HCT116 (cell line): ENCODE results near the gene ZNF611. TPM values are rescaled to one million over a fixed set of nuclear protein-coding genes. Genes with fewer than 3 reads are reported as not detected.

Experiments
- ATAC-seq: fragments of 200-7000 bp; cut with Tn5 transposase; 2 replicates; pipeline ENCODE4 v1.9.1; 2020; ENCODE audit warnings: mild to moderate bottlenecking, moderate library complexity
- BruUV-seq: library from RNA; stranded (reverse); fragments of 400-500 nt; replicated peaks from 2 replicates; lab custom pipeline; 2021; lab: Mats Ljungman, UMichigan
- CTCF ChIA-PET: fragments of 300-600 bp; sonication (Branson Sonifier 250); formaldehyde crosslinking; loops from one replicate; lab custom pipeline; 2021; ENCODE audit warnings: antibody characterized with exemption; lab: Charles Lee
- POLR2A ChIA-PET: fragments of 300-600, 350-600 bp; sonication (Branson Sonifier 250); formaldehyde crosslinking; loops from one replicate; lab custom pipeline; 2021; ENCODE audit warnings: antibody characterized with exemption; lab: Charles Lee
- RAD21 ChIA-PET, 2 experiments: fragments of 300-600 bp; sonication (Branson Sonifier 250); formaldehyde crosslinking; loops; one replicate each; lab custom pipeline; 2023; ENCODE audit warnings: low total read pairs in 2 of 2; ENCODE audit not compliant: uncharacterized antibody in 2 of 2, unreplicated experiment in 2 of 2, low non-redundant PET in 1 of 2; lab: Charles Lee
- DNase-seq: peaks from one replicate; pipeline ENCODE4 v3.0.0-alpha.2; 2010; ENCODE audit warnings: low read depth, low spot score
- H2AFZ ChIP-seq: fragments of 200-600 bp; shearing (Covaris generic), sonication (generic); 2 replicates; pipeline ENCODE4 v1.6.1; 2017; ENCODE audit warnings: low read depth, mixed run types, mixed read lengths, antibody characterized with exemption, low read length; ENCODE audit not compliant: poor library complexity, severe bottlenecking
- H3K27ac ChIP-seq: 2 replicates; pipeline ENCODE4 v1.5.1; 2012; ENCODE audit warnings: low read depth, low read length
- H3K27me3 ChIP-seq: fragments of 200-600 bp; sonication (generic); 2 replicates; pipeline ENCODE4 v1.6.1; 2016; ENCODE audit warnings: mixed run types, low read length, mixed read lengths; ENCODE audit not compliant: insufficient read depth
- H3K36me3 ChIP-seq, 2 experiments: fragments of 200-500 bp in 1 of 2; fragments of 200-600 bp in 1 of 2; sonication (Bioruptor generic) in 1 of 2; sonication (generic) in 1 of 2; 2 replicates each; pipeline versions ENCODE4 v1.5.1 to v1.6.1; 2014 to 2016; ENCODE audit warnings: low read length in 2 of 2, inconsistent platforms in 1 of 2, mixed read lengths in 1 of 2, mixed run types in 1 of 2; ENCODE audit not compliant: insufficient read depth in 2 of 2, control insufficient read depth in 1 of 2
- H3K4me1 ChIP-seq, 2 experiments: fragments of 200-600 bp in 1 of 2; sonication (generic) in 1 of 2; 2 replicates each; pipeline versions ENCODE4 v1.5.1 to v1.6.1; 2012 to 2017; ENCODE audit warnings: low read length in 2 of 2, inconsistent platforms in 1 of 2, mild to moderate bottlenecking in 1 of 2, mixed read lengths in 1 of 2, mixed run types in 1 of 2, moderate library complexity in 1 of 2; ENCODE audit not compliant: insufficient read depth in 2 of 2, control insufficient read depth in 1 of 2
- H3K4me2 ChIP-seq: fragments of 200-600 bp; sonication (generic); 2 replicates; pipeline ENCODE4 v1.6.1; 2017; ENCODE audit warnings: mixed run types, low read length, mixed read lengths
- H3K4me3 ChIP-seq, 2 experiments: fragments of 200-600 bp in 1 of 2; sonication (generic) in 1 of 2; replicated peaks in 1 of 2; 2 replicates each; pipeline ENCODE4 v1.5.1; 2011 to 2016; ENCODE audit warnings: low read length in 2 of 2, control low read depth in 1 of 2, low read depth in 1 of 2, mild to moderate bottlenecking in 1 of 2, mixed read lengths in 1 of 2, mixed run types in 1 of 2
- H3K79me2 ChIP-seq: fragments of 200-600 bp; sonication (generic); 2 replicates; pipeline ENCODE4 v1.6.1; 2017; ENCODE audit warnings: mild to moderate bottlenecking, mixed run types, low read length, moderate library complexity, mixed read lengths; ENCODE audit not compliant: insufficient read depth
- H3K9ac ChIP-seq: fragments of 200-600 bp; sonication (generic); 2 replicates; pipeline ENCODE4 v1.6.1; 2016; ENCODE audit warnings: low read length, mixed read lengths
- H3K9me2 ChIP-seq: fragments of 200-600 bp; sonication (generic), shearing (Covaris generic); 2 replicates; pipeline ENCODE4 v1.6.1; 2017; ENCODE audit warnings: mixed run types, mild to moderate bottlenecking, moderate library complexity; ENCODE audit not compliant: insufficient read depth
- H3K9me3 ChIP-seq, 2 experiments: fragments of 200-500 bp in 1 of 2; fragments of 200-600 bp in 1 of 2; sonication (Bioruptor generic) in 1 of 2; sonication (generic) in 1 of 2; 2 replicates each; pipeline ENCODE4 v1.6.1; 2014 to 2017; ENCODE audit warnings: low read length in 2 of 2, mixed read lengths in 2 of 2, inconsistent platforms in 1 of 2, low read depth in 1 of 2, mild to moderate bottlenecking in 1 of 2, mixed run types in 1 of 2, moderate library complexity in 1 of 2; ENCODE audit not compliant: control insufficient read depth in 1 of 2, insufficient read depth in 1 of 2
- H4K20me1 ChIP-seq: fragments of 200-600 bp; sonication (generic), shearing (Covaris generic); 2 replicates; pipeline ENCODE4 v1.6.1; 2017; ENCODE audit warnings: mixed run types, mild to moderate bottlenecking, moderate library complexity; ENCODE audit not compliant: insufficient read depth
- FOSL1 ChIP-seq: IDR thresholded peaks from 2 replicates; pipeline ENCODE4 v1.6.1; 2012; ENCODE audit warnings: low read depth
- POLR2A ChIP-seq: IDR thresholded peaks from 2 replicates; pipeline ENCODE4 v1.7.0; 2011; ENCODE audit warnings: borderline replicate concordance; ENCODE audit not compliant: insufficient read depth, insufficient read length; ENCODE audit errors: extremely low read depth
- POLR2AphosphoS5 ChIP-seq: IDR thresholded peaks from 2 replicates; pipeline ENCODE4 v1.6.1; 2011; ENCODE audit warnings: mild to moderate bottlenecking, low read depth, low read length, moderate library complexity
- SP1 ChIP-seq: IDR thresholded peaks from 2 replicates; pipeline ENCODE4 v1.6.1; 2012; ENCODE audit warnings: low read depth
- SRF ChIP-seq: IDR thresholded peaks from 2 replicates; pipeline ENCODE4 v1.6.1; 2012; ENCODE audit warnings: low read depth
- YY1 ChIP-seq: IDR thresholded peaks from 2 replicates; pipeline ENCODE4 v1.6.1; 2011; ENCODE audit warnings: low read length, low read depth, moderate library complexity, mild to moderate bottlenecking; ENCODE audit not compliant: insufficient replicate concordance; ENCODE audit errors: extremely low read depth
- ZNF274 ChIP-seq: fragments of 200-500 bp; sonication (Bioruptor generic); IDR thresholded peaks from 2 replicates; pipeline ENCODE4 v1.6.1; 2014; ENCODE audit warnings: mild to moderate bottlenecking, low read depth, low read length, inconsistent platforms
- intact Hi-C: fragments of 100-400 bp; cut with micrococcal nuclease; formaldehyde crosslinking; loops from 2 replicates; pipeline ENCODE4 v1.10.0; 2022
- total RNA-seq: library from RNA; stranded (reverse); gene quantifications from one replicate; pipeline ENCODE4 v1.2.1, GENCODE V29; 2021; ENCODE audit not compliant: unreplicated experiment
- TF ChIP-seq, protein P1 (sequence below), 3 experiments: fragments of 200-600 bp in 1 of 3; sonication (generic) in 1 of 3; IDR thresholded peaks in 2 of 3; conservative IDR thresholded peaks in 1 of 3; 2 replicates each; pipeline ENCODE4 v1.5.1; 2012 to 2017; ENCODE audit warnings: low read depth in 2 of 3, low read length in 2 of 3, antibody characterized with exemption in 1 of 3, borderline replicate concordance in 1 of 3, control low read depth in 1 of 3, mild to moderate bottlenecking in 1 of 3, mixed read lengths in 1 of 3, mixed run types in 1 of 3, moderate library complexity in 1 of 3; ENCODE audit not compliant: insufficient read depth in 1 of 3
- TF ChIP-seq, protein P2 (sequence below): IDR thresholded peaks from 2 replicates; pipeline ENCODE4 v1.6.1; 2012

The ZNF611 gene
- total RNA-seq, 1 experiment from 2014 or later: 12.2 TPM

DNA sequence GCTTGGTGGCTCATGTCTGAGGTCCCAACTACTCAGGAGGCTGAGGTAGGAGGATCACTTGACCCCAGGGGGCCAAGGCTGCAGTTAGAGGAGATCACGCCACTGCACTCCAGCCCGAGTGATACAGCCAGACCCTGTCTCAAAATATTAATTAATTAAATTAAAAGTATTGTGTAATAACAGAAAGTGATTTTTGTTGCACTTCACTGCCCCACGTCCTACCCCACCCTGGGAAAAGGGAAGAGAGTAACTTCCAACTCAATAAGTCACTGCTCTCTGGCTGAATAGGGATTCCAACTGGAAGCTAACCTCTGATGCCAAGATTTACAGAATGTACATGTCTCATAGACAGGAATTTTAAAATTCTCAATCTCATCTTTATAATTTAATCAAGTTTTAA, 47.2 kb downstream of the ZNF611 start:
- Histone ChIP-seq H3K36me3 (peaks cover 0 to 11% of the 10 kb centered on the region in 2 experiments; a peak in 1 of 4 replicates), H3K27ac (no peak overlapping the region), H2AFZ (no peak overlapping the region), H3K4me1 (peaks cover 7 to 14% of the 10 kb centered on the region in 2 experiments), H4K20me1 (no peaks in the 10 kb centered on the region), H3K27me3 (no peaks in the 10 kb centered on the region), H3K79me2 (peaks cover 67% of the 10 kb centered on the region), H3K4me3 (no peak overlapping the region), H3K4me2 (no peak overlapping the region), H3K9me2 (no peaks in the 10 kb centered on the region), H3K9ac (no peak overlapping the region), H3K9me3 (no peaks in the 10 kb centered on the region)
- CTCF ChIA-PET: no interaction called here
- RAD21 ChIA-PET: no interaction called here
- DNase-seq: no peak
- POLR2A ChIA-PET: no interaction called here
- ATAC-seq: no peak
- TF ChIP-seq SP1: no peak
- no peak for TF ChIP-seq POLR2AphosphoS5
- TF ChIP-seq SRF: no peak
- no peak for TF ChIP-seq FOSL1
- TF ChIP-seq, protein P1, sequence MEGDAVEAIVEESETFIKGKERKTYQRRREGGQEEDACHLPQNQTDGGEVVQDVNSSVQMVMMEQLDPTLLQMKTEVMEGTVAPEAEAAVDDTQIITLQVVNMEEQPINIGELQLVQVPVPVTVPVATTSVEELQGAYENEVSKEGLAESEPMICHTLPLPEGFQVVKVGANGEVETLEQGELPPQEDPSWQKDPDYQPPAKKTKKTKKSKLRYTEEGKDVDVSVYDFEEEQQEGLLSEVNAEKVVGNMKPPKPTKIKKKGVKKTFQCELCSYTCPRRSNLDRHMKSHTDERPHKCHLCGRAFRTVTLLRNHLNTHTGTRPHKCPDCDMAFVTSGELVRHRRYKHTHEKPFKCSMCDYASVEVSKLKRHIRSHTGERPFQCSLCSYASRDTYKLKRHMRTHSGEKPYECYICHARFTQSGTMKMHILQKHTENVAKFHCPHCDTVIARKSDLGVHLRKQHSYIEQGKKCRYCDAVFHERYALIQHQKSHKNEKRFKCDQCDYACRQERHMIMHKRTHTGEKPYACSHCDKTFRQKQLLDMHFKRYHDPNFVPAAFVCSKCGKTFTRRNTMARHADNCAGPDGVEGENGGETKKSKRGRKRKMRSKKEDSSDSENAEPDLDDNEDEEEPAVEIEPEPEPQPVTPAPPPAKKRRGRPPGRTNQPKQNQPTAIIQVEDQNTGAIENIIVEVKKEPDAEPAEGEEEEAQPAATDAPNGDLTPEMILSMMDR (IDR thresholded peaks at IDR 0.05 in 2 of 3, conservative IDR thresholded peaks at IDR 0.05 in 1 of 3; ENCODE audit: borderline replicate concordance in 1 of 3, insufficient read depth in 1 of 3, low read depth in 2 of 3, low read length in 2 of 3): no peak
- intact Hi-C loops: no loop called here
- BruUV-seq: no TSS peak

DNA sequence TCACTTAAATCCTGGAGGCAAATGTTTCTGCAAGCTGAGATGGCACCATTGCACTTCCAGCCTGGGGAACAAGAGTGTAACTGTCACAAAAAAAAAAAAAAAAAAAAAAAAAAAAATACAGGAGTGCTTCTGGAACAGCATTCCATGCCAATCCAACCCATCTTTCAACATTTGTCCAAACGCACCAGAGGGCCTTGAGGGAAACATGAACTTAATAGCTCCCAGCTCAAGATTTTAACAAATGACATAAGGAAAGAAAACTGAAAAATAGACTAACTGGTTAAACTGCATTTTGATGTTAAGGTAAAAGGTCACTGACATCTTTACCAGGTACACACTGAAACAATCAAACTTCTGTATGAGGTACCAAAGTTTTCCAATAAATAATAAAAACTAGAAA, 49.0 kb downstream of the ZNF611 start:
- ChIA-PET POLR2A (no interaction called here), CTCF (no interaction called here), RAD21 (no interaction called here)
- Histone ChIP-seq H3K9me3 (no peaks in the 10 kb centered on the region), H3K4me1 (peaks cover 2 to 9% of the 10 kb centered on the region in 2 experiments), H3K4me2 (no peak overlapping the region), H3K27me3 (no peaks in the 10 kb centered on the region), H4K20me1 (no peaks in the 10 kb centered on the region), H3K9me2 (no peaks in the 10 kb centered on the region), H3K36me3 (peaks cover 0 to 11% of the 10 kb centered on the region in 2 experiments; a peak in 1 of 4 replicates), H3K4me3 (no peak overlapping the region), H2AFZ (no peak overlapping the region), H3K27ac (no peak overlapping the region), H3K79me2 (peaks cover 86% of the 10 kb centered on the region), H3K9ac (no peak overlapping the region)
- no peak for DNase-seq
- intact Hi-C loops: no loop called here
- TF ChIP-seq SRF (no peak), POLR2AphosphoS5 (no peak), POLR2A (no peak), ZNF274 (no peak), YY1 (no peak)
- TF ChIP-seq, protein P1 (IDR thresholded peaks at IDR 0.05 in 2 of 3, conservative IDR thresholded peaks at IDR 0.05 in 1 of 3; ENCODE audit: borderline replicate concordance in 1 of 3, insufficient read depth in 1 of 3, low read depth in 2 of 3, low read length in 2 of 3): no peak
- TF ChIP-seq, protein P2, sequence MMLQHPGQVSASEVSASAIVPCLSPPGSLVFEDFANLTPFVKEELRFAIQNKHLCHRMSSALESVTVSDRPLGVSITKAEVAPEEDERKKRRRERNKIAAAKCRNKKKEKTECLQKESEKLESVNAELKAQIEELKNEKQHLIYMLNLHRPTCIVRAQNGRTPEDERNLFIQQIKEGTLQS: no peak
- no peak for ATAC-seq
- BruUV-seq: no TSS peak
